Sciatic nerve (tissue), 2 donors: ENCODE results near the gene PAK5. TPM values are rescaled to one million over a fixed set of nuclear protein-coding genes. Genes with fewer than 3 reads are reported as not detected.

ENCODE experiments used
- ATAC-seq: fragments of 200-7000 bp; cut with Tn5 transposase; one replicate; pipeline ENCODE4 v1.9.1; 2020; ENCODE audit warnings: mild to moderate bottlenecking, moderate library complexity
- DNase-seq: peaks from one replicate; pipeline ENCODE4 v3.0.0-alpha.2; 2020; ENCODE audit warnings: low spot score
- intact Hi-C: fragments of 100-400 bp; cut with DNase I; formaldehyde crosslinking; loops from one replicate; pipeline ENCODE4 v1.14.2; 2022
- total RNA-seq: library from RNA; stranded (reverse); fragmentation: NEBNext Ultra II Directional; extraction: Animal tissue kit (Norgen Biotek cat#: 25700); gene quantifications from one replicate; pipeline ENCODE4 v1.2.1, GENCODE V29; 2021
- donor health status: DM: no; HTN: no; CAD: no.
- donor health status: DM: no; HTN: no; CAD: no.

PAK5 gene
- total RNA-seq, 1 donor from 2014 or later = 0.18 TPM

GRCh38 chr20:9515741-9516233 is 323.1 kb downstream of the PAK5 start:
- intact Hi-C loops = no loop called here
- no peak for DNase-seq
- no peak for ATAC-seq

GRCh38 chr20:9515214-9515585 is 323.7 kb downstream of the PAK5 start:
- DNase-seq (no peak), ATAC-seq (peak; percentile 38)
- intact Hi-C loops = no loop called here

GRCh38 chr20:9514461-9515213 is 324.2 kb downstream of the PAK5 start, which contains the start of gene LAMP5:
Gene LAMP5, plus strand, starts transcription at chr20:9514590. Its CDS starts 263 bp downstream, at chr20:9514853.
- intact Hi-C loops = no loop called here
- ATAC-seq = peak; percentile 51
- DNase-seq = no peak

GRCh38 chr20:9514072-9514460 is 324.8 kb downstream of the PAK5 start:
- DNase-seq = no peak

DNA sequence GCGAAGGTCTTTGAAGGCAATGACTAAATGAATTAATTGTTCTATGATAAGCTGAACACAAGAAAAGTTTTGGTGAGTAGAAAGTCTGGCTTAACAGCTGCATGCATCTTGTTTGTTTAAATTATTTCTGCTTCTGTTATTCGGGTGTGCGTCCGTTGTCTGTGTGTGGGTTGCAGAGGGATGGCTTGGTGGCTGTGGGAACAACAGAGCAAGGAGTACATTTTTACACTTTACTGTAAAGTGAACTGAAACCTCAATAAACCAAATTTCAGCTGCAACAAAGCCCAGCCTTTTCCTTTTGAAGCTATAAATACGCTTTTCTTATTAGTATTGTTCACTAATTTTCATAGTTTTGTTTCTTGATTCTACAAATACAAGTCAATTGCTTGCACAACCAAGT is 328.0 kb downstream of the PAK5 start:
- intact Hi-C loops = no loop called here
- no peak for ATAC-seq
- DNase-seq = no peak

More at GRCh38 chr20:9514072-9514460, 324.8 kb downstream of the PAK5 start:
- no peak for ATAC-seq
- intact Hi-C loops = no loop called here

DNA sequence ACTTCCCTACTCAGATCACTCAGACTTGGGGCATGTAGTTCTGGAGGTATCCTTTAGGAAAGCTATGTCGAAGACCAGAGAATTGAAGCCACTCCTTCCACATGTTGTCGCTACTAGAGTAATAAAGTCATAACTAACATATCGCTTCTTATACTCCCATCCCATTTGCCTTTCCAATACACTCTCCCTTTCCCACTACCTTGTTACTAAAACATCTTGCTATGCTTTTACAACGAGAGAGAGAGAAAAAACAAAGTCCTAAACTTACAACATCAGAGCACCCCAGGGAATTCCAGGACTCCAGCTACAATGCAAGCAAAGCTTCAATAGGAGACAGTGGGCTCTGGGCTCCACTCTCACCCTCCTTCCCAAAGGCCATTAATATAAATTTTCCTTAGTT is 329.6 kb downstream of the PAK5 start:
- ATAC-seq (no peak), DNase-seq (no peak)
- intact Hi-C loops = no loop called here

DNA sequence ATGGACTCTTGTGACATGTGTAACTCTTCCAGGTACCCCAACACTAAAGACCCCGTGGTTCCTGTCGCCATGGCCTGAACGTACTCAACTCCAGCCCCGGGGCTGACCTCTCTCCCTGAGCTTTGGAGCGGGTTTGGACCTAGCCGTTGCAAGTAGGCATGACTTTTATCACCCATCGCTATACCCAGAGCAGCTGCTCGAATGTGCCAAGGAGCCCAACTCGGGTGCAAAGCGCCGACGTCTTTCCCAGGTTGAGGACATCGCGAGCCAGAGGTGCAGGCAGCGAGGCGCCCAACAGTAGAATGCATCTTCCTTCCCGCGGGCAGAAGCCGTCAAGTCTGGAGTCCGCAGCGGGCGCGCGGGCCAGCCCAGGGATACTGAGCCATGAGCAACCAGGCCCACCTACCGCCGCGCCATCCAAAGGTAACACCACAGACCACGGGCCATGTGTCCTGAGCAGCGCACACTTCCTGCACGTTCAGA is 330.1 kb downstream of the PAK5 start:
- no peak for DNase-seq
- intact Hi-C loops = no loop called here
- no peak for ATAC-seq

DNA sequence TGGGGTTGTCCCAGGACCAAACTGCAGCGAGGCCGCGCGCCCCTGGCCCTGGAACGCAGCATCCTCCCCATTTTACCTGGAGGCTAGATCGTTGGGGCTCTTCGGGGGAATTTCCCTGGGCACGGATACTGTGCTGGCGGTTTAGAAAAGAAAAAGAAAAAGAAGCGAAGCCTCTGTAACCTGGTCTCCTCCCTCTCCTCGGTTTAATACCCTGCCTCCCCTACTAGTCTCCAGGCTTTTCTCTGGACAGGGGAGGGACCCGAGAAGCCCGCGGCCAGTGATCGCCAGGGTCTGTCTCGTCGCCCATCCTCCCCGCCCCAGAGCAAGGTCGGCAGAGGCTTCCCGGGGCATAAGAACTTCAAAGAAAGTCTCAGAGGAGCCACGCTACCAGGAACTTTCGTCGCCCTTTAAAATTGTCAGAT is 330.6 kb downstream of the PAK5 start:
- DNase-seq (no peak), ATAC-seq (no peak)
- intact Hi-C loops = no loop called here

DNA sequence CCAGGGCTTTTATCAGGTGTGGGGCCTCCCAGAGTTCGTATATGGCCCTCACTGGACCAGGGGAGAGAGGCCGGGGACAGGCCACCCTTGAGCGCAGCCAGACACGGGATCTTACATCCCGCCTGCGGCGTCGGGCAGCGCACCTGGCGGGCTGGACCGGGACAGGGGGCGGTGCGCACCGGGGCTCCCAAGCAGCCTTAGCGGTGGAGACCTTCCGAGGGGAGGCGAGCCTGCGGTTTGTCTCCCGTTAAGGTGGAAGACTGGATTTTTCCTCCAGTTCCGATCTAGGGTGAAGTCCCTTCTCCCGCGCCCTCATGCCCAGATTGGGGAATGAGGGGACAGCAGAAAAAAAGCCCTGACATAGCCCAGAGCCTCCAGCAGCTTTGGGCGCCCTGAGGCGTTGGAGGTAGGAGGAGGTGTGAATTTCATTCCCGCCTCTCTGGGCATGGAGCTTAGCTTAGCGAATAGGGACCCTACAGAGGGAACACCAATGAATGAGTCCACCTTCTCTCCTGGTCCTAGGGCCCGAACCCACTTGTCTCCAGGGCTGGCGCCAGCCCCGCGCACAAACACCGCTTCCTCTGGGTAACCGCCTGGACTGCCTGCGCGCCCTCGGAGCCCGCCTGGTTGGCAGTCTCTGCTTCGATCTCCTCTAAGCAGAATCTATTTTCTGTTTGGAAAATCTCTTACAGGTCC is 331.2 kb downstream of the PAK5 start:
- ATAC-seq = no peak
- intact Hi-C loops = no loop called here
- no peak for DNase-seq

DNA sequence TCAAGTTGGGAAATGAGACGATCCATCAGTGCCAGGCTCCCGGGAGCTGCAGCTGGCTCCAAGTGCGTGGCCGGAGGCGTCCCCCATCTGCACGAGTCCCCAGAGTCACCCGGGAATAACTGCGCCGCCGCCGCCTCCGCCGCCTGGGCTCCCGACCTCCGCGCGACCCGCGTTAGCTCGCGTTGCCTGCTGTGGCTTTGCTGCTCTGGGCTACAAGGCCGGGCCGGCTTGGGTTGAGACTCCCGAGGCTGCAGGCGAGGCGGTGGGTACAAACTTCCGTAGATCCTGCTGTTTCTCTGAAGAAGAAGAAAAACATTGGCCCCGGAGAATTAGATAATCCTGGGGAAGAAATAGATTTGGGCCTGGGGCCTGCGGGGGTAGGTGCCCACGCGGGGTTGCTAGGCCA is 331.9 kb downstream of the PAK5 start:
- no peak for ATAC-seq
- no peak for DNase-seq
- intact Hi-C loops = no loop called here

DNA sequence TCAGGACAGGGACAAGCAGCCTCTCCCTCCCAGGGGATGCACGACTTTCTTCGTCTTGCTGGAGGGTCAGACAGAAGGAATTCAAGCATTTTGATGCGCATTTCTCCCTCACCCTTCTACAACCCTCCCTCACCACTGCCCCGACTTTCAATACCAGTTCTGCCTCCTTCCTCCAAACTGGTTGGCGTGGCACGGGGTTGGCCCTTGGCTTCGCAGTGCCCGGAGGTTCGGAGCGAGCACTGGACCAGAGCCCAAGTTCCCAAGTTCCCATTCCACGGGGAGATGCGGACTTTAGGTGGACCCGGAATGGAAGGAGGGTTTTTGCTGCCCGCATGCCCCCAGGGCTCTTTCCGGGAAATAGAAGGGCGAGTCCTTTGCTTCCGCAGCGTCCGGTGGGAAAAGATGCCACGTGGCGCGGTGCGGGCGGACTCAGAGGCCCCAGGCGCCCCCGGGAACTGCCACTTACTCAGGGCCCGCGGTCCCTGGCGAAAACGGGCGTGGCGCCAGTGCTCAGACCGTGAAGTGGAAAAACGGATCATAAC is 332.5 kb downstream of the PAK5 start:
- ATAC-seq (peak; percentile 29), DNase-seq (no peak)
- intact Hi-C loops = no loop called here

GRCh38 chr20:9503526-9504245 is 335.2 kb downstream of the PAK5 start:
- ATAC-seq (peak; percentile 53), DNase-seq (no peak)
- intact Hi-C loops = no loop called here

DNA sequence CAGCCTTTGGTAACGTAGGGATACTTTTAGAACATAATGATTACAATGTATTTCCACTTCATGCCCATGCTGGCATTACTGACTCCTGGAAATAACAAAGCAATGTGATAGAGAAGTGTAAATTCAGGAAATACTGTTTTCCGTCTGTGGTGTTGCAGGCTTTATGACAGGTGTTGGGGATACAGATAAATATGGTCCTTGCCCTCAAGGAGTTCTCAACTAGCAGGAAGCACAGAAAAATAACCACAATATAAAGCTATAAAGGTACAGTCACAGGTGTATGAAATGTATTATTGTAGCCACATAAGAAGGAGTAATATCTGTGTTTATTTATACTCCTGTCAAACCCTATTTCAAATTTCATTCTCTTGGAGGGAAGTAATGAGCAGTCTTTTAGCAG is 337.4 kb downstream of the PAK5 start:
- DNase-seq (no peak), ATAC-seq (no peak)
- intact Hi-C loops = no loop called here

GRCh38 chr20:9500121-9500520 is 338.8 kb downstream of the PAK5 start:
- intact Hi-C loops = no loop called here
- ATAC-seq (peak; percentile 46), DNase-seq (no peak)

DNA sequence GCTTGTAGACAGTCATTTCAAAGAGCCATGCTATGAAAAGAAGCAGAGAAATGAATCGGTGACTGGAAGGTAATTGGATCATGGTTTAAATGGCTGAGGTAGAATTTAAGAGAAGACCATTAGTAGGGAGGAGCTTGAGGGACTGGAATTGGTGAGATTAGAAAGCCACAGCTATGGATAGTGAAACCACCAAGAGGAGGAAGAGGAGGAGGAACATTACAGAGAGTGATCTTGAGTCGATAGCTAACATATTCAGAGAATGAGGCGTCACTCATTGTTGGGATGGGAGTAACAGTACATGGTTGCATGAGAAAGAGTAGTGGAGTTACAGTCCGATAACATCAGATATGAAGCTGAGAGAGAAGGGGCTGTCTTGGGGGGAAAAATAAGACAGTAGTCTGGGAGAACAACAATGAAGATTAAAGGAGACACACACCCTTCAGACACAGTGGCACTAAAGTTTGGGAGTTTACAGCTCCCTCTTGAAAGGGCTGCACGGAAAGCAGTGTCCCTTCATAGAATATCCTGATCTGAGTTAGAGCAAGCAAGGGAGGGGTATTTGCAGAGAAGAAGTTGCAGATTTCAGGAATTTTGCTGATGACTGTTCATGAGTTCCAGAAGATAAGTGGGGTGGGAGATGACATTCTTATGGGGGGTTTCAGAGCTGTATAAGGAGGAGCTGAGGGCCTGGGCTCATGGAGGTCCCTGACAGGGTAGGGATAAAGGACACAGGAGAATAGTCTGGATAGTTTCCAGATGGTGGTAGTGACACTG is 339.6 kb downstream of the PAK5 start:
- DNase-seq (no peak), ATAC-seq (no peak)
- intact Hi-C loops = no loop called here

DNA sequence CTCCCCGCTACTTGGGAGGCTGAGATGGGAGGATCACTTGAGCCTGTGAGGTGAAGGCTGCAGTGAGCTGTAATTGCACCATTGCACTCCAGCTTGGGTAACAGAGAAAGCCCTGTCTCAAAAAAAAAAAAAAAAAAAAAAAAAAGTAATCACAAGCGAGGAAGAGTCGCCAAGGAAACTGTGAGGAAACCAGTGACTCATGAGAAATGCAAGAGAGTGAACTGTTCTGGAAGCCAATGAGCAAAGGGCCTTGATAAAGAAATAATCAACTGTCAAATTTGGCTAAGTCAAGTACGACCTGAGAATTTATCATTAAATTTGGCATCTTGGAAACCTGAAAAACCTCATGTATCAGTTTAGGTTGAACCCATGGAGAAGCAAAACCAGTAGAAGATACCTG is 340.6 kb downstream of the PAK5 start:
- intact Hi-C loops = no loop called here
- no peak for ATAC-seq
- no peak for DNase-seq

- ATAC-seq = no peak
- DNase-seq = no peak
- intact Hi-C loops = no loop called here
Measured at GRCh38 chr20:9496155-9496554, 342.7 kb downstream of the PAK5 start.

GRCh38 chr20:9495701-9496100 is 343.2 kb downstream of the PAK5 start:
- intact Hi-C loops = no loop called here
- no peak for DNase-seq
- ATAC-seq = no peak

- DNase-seq (no peak), ATAC-seq (no peak)
- intact Hi-C loops = no loop called here
Measured at GRCh38 chr20:9493803-9494202, 345.1 kb downstream of the PAK5 start.
